Loucy (cell line): ENCODE measurements around the gene BCL11B.

Source experiments
- H2AFZ ChIP-seq: fragments of 200-600 bp; sonication (generic); 2 replicates; pipeline ENCODE4 v1.6.0; 2016; ENCODE audit warnings: antibody characterized with exemption, mild to moderate bottlenecking, low read length, moderate library complexity
- H3F3A ChIP-seq: fragments of 200-600 bp; 2 replicates; pipeline ENCODE4 v1.6.0; 2016; ENCODE audit warnings: antibody characterized with exemption, low read depth, mild to moderate bottlenecking
- H3K27me3 ChIP-seq: fragments of 200-600 bp; sonication (generic); 2 replicates; pipeline ENCODE4 v1.6.1; 2014; ENCODE audit warnings: low read length, mild to moderate bottlenecking; ENCODE audit not compliant: insufficient read depth, poor library complexity, severe bottlenecking
- H3K36me3 ChIP-seq: fragments of 200-600 bp; sonication (generic); 2 replicates; pipeline ENCODE4 v1.6.1; 2016; ENCODE audit warnings: low read length; ENCODE audit not compliant: insufficient read depth
- H3K4me1 ChIP-seq: fragments of 200-600 bp; sonication (generic); 2 replicates; pipeline ENCODE4 v1.5.1; 2014; ENCODE audit warnings: low read length, mild to moderate bottlenecking; ENCODE audit not compliant: insufficient read depth, poor library complexity, severe bottlenecking
- H3K4me2 ChIP-seq: fragments of 200-600 bp; sonication (generic); 2 replicates; pipeline ENCODE4 v1.6.0; 2014; ENCODE audit warnings: antibody characterized with exemption, low read length, low read depth, mild to moderate bottlenecking; ENCODE audit not compliant: poor library complexity, severe bottlenecking
- H3K4me3 ChIP-seq: fragments of 200-600 bp; sonication (generic); 2 replicates; pipeline ENCODE4 v1.5.1; 2014; ENCODE audit warnings: low read length, mild to moderate bottlenecking, mixed read lengths; ENCODE audit not compliant: poor library complexity, severe bottlenecking
- H3K79me2 ChIP-seq: fragments of 200-600 bp; sonication (generic); 2 replicates; pipeline ENCODE4 v1.6.1; 2014; ENCODE audit warnings: low read length; ENCODE audit not compliant: insufficient read depth
- H3K9ac ChIP-seq: fragments of 200-600 bp; sonication (generic); 2 replicates; pipeline ENCODE4 v1.6.0; 2014; ENCODE audit warnings: mild to moderate bottlenecking, low read depth, low read length, moderate library complexity; ENCODE audit not compliant: poor library complexity, severe bottlenecking
- H3K9me2 ChIP-seq: fragments of 200-600 bp; sonication (generic); replicated peaks from 2 replicates; pipeline ENCODE4 v1.6.1; 2016; ENCODE audit warnings: low read depth, low read length, mixed read lengths
- H3K9me3 ChIP-seq: fragments of 200-600 bp; sonication (generic); 2 replicates; pipeline ENCODE4 v1.6.1; 2014; ENCODE audit warnings: mild to moderate bottlenecking, antibody characterized with exemption, low read length, low read depth; ENCODE audit not compliant: insufficient read depth
- H4K20me1 ChIP-seq: fragments of 200-600 bp; sonication (generic); 2 replicates; pipeline ENCODE4 v1.6.0; 2014; ENCODE audit warnings: antibody characterized with exemption, low read length, mild to moderate bottlenecking; ENCODE audit not compliant: insufficient read depth, poor library complexity, severe bottlenecking
- CTCF ChIP-seq: fragments of 200-600 bp; sonication (generic); conservative IDR thresholded peaks from 2 replicates; pipeline ENCODE4 v1.5.1; 2014; ENCODE audit warnings: mild to moderate bottlenecking, antibody characterized with exemption, low read length
- EZH2phosphoT487 ChIP-seq: fragments of 200-600 bp; IDR thresholded peaks from 2 replicates; pipeline ENCODE4 v1.6.1; 2018; ENCODE audit warnings: antibody characterized with exemption, mild to moderate bottlenecking, moderate library complexity, borderline replicate concordance

The BCL11B gene

GRCh38 chr14:99289394-99290189 is 17.6 kb upstream of the BCL11B start:
- no peaks in the 10 kb centered on the region for H3F3A ChIP-seq
- no peak overlapping the region for H3K9ac ChIP-seq
- no peaks in the 10 kb centered on the region for H3K9me3 ChIP-seq
- H3K9me2 ChIP-seq, result no peaks in the 10 kb centered on the region
- no peak for TF ChIP-seq CTCF
- TF ChIP-seq EZH2phosphoT487, result no peak
- no peak overlapping the region for H3K4me3 ChIP-seq
- no peaks in the 10 kb centered on the region for H3K27me3 ChIP-seq
- H3K4me1 ChIP-seq, result no peaks in the 10 kb centered on the region
- no peaks in the 10 kb centered on the region for H4K20me1 ChIP-seq
- H3K79me2 ChIP-seq, result no peaks in the 10 kb centered on the region
- H2AFZ ChIP-seq, result no peak overlapping the region
- H3K4me2 ChIP-seq, result no peak overlapping the region
- no peaks in the 10 kb centered on the region for H3K36me3 ChIP-seq

DNA sequence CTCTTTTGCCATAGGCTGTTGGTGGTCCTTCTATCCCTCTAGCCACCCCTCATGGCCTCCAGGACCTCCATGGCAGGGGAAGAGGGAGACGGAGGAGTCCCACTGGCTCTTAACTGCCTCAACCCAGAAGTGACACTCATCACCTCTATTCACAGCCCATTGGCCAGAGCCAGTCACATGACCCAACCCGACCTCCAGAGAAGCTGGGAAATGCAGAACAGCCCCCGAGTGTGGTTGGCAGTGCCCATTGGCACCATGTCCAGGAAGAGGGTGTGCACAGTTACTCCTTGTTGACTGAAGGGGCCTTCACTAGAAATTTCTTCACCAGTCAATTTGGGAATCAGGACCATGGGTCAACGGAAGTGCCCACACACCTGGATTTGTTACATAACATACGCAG is 17.0 kb upstream of the BCL11B start:
- Histone ChIP-seq H3F3A (no peaks in the 10 kb centered on the region), H3K9me2 (no peaks in the 10 kb centered on the region), H3K36me3 (no peaks in the 10 kb centered on the region), H3K79me2 (no peaks in the 10 kb centered on the region), H3K27me3 (no peaks in the 10 kb centered on the region), H3K4me2 (no peak overlapping the region), H3K9ac (no peak overlapping the region), H3K9me3 (no peaks in the 10 kb centered on the region), H3K4me1 (no peaks in the 10 kb centered on the region), H3K4me3 (no peak overlapping the region), H2AFZ (no peak overlapping the region), H4K20me1 (no peaks in the 10 kb centered on the region)
- TF ChIP-seq CTCF (no peak), EZH2phosphoT487 (no peak)

DNA sequence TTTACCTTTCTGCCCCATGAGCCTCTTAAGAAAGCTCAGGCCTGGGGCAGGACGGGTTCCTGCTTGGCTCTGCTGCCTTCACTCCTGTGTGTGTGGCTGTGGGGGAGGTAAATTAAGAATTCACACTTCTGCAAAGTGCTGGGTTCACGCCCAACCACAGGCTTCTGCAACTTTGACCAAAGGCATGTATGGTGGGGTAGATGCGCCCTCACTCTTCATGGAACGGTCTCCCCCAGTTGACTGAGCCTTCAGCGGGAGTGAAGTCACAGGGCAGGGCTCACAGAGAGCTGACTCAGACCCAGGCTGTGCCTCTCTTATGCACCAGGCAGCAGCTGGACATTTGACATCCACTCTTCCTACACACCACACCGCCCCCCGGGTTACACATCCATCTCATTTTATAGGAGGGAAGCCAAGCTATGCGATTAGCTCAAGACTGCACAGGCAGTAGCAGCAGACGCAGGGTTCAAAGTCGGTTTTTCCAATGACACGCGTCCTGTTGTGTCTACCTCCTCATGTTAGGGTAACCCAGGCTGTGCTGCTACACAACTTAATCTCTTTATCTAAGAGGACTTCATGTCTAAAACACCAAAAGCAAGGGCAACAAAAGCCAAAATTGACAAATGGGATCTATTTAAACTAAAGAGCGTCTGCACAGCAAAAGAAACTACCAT is 15.4 kb upstream of the BCL11B start:
- no peaks in the 10 kb centered on the region for H3K9me2 ChIP-seq
- TF ChIP-seq CTCF (no peak), EZH2phosphoT487 (no peak)
- H3K4me1 ChIP-seq, result no peaks in the 10 kb centered on the region
- H4K20me1 ChIP-seq, result no peaks in the 10 kb centered on the region
- no peak overlapping the region for H3K4me3 ChIP-seq
- no peaks in the 10 kb centered on the region for H3K79me2 ChIP-seq
- no peaks in the 10 kb centered on the region for H3K9me3 ChIP-seq
- H3K27me3 ChIP-seq, result no peaks in the 10 kb centered on the region
- H3K9ac ChIP-seq, result no peak overlapping the region
- no peak overlapping the region for H2AFZ ChIP-seq
- H3F3A ChIP-seq, result no peaks in the 10 kb centered on the region
- no peak overlapping the region for H3K4me2 ChIP-seq
- no peaks in the 10 kb centered on the region for H3K36me3 ChIP-seq
